Measurements from ENCODE around the gene CRAMP1.
"Not testable (repeated sequence)": the region's sequence is repeated elsewhere in the genome, so short reads cannot be mapped to it uniquely, and the experiment has no call there.

CRAMP1 gene

DNA sequence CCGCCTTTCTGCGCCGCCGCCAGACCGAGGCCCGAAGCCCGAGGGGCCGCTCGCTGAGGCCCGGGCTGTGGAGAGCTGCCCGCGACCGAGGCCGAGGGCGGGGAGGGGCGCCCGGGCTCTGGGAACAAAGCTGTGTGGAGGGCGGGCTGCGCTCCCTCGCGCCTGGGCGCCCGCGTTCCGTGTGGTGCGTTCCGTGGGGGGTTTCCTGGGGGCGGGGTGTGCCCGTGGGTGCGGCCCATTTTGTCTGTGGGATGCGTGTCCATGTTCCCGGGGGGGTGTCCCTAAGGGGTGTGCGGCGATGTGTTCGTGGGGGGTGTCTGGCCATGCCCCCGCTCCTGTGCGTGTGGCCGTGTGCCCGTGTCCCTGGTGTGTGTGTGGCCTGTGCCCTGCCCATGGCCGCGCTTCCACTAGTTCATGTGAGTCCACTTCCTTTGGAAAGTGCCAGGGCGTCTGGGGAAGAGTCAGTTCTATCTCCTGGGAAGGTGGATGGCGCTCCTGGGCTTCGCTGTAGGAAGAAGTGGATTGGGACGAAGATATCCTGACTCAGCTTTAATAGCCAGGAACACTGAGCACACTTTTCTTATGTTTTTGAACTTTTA lies 66.4 kb downstream of the CRAMP1 start:
- peak; percentile 17 for DNase-seq (ENCODE audit: low read depth, low spot score)

DNA sequence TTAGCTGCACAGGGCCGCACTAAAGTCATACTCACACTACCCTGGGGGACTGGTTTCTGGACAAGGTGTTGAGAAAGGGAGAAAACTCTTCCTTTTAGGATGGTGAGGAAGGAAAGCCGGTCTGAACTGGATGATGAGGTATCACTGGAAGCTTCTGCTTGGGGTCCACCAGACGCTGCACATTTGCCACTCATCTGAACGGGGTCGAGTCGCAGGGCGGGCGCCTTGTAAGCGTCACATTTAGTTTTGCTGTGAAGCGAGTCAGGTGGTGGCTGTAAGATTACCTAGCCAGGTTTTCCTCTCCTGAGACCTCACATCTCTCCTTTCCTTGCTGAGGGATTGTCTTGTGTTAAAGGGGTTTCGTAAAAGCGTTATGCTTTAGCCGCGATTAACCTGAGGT lies 68.2 kb downstream of the CRAMP1 start:
- no peak for DNase-seq (ENCODE audit: low read depth, low spot score)

DNA sequence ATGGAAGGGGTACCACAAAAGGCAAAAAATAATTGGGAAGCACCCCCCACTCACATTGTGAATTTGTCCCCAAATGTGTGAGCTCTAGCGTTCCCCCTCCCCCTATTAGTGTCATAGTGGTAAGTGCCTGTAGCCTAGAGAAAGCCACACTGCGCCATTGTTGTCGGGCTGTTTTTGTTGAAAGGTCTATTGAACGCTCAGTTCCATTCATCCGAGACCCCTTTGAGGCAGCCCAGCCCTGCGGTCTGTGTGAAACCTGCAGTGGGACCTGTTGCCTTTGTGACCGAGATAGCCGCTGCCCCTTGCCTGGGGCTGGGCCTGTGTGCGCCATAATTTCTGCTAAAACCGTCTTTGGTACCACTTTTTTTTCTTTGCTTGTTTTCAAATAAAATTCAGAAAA lies 68.9 kb downstream of the CRAMP1 start:
- no peak for DNase-seq (ENCODE audit: low read depth, low spot score)

DNA sequence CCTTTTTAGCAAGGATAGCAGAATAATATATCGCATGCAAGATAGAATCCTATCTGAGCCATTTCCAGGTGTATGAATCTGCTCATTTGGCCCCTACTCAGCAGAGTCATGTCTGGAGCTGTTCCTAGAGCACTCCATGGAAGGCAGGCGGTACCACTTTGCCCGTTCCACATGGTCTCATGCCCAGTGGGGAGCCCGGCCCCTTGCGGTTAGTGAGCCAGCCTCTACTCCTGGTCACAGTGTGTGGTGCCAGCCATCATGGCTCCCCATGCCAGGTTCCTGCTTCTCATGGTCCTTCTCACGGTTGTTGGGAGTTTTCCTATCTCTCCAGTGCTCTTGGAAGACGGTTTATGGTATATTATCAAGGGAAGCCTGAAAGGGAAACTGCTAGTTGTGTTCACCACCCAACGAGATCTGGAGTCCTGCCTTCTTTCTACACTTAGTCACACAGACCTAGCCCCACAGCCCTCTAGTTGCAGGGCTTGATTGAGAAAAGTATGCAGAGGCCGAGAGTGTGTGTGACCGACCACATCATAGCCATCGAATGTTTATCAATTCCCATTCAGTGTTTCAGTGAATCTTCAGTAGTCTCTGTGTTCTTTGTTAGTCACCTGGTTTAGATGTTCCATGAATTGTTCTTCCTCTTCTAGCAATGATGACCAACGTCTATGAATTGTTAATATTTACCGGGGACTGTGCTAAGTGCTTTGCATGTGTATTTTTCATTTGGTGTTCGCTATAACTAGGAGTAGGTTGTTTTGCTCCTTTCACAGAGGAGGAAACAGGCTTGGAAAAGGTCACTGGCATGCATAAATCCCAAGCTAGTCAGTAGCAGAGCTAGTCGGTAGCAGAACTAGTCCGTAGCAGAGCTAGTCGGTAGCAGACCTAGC lies 75.5 kb downstream of the CRAMP1 start:
- no peak for DNase-seq (ENCODE audit: low read depth, low spot score)

DNA sequence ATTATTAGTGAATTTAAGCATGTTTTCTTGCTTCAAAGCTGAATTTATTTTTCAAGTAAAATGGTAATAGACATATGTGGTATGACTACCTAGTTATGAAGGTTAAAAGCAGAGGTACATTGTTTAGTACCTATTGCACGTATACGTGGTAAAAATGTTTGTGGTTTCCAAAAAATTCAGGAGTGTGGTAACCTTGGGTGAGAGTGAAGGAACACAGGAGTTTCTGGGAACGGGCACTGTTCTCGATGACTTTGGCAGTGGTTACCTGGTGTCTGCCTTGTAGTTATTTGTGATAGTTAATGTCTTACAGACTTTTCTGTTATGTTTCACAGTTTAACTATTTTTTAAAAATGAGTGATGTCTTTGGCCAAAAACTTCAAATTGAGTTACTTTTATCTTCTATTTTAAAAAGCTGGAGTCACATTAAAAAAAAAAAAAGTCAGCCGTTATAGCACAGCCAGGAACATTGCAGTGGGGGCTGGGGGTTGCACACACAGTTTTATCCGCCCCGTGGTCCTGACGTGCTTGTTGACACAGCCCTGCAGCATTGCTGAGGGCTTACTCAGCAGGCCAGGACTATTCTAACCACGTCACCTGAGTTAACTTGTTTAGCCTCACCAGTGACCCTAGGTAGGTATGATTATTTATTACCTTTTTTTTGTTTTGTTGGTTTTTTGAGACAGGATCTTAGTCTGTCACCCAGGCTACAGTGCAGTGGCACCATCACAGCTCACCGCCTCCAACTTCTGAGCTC lies 76.8 kb downstream of the CRAMP1 start:
- no peak for DNase-seq (ENCODE audit: low read depth, low spot score)

DNA sequence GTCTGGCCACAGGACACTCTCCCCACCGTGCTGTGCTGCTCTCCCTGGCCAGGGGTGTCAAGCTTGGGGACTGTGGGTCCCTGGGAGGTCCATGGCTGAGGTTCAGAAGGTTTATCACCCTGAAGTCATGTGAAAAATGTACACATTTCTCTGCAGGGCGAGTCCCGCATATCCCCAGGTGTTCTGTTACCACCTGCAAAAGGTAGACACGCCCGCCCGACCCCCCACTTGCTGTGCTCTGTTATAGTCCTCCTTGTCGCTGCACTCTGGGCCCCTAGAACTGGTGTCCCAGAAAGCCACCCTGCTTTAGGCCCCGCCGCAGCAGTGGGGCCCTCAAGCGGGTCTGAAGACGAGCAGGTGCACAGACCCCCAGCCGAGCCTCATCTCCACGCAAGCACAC lies 77.7 kb downstream of the CRAMP1 start:
- DNase-seq (ENCODE audit: low read depth, low spot score), result no peak

DNA sequence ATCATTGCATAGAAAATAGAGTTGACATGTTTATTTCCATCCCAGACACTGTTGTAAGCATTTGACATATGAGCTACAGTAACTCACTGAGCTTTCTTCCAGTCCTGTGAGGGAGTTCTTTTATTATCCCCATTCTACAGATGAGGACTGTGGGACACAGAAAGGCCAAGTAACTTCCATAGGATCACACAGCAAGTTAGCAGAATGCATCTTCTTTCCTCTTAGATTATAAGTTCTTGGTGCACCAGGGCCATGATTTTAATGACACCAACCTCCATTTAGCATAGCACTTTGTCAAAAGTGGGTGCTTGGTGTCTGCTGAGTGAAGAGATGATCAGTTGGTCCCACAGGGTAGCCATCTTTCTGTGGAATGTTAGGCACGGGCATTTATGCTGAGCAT lies 78.7 kb downstream of the CRAMP1 start:
- DNase-seq (ENCODE audit: low read depth, low spot score), result no peak

DNA sequence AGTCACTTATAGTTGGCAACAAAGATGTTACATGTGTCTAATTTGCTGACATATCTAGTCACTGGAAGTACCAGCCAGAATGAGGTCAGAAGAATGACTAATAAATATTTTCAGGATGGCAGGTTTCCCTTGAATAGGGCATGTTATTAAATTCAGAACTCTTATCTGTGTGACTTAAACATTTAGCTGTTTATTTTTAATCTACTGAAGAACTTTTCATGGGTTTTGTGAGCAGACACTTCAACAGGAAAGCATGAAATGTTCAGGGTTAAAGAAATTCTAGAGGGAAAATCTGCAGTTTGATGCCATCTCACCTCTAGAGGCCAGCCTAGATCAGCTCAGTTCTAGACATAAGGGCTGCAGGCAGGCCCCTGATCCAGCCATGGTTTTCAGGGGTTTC lies 79.1 kb downstream of the CRAMP1 start:
- no peak for DNase-seq (ENCODE audit: low read depth, low spot score)

DNA sequence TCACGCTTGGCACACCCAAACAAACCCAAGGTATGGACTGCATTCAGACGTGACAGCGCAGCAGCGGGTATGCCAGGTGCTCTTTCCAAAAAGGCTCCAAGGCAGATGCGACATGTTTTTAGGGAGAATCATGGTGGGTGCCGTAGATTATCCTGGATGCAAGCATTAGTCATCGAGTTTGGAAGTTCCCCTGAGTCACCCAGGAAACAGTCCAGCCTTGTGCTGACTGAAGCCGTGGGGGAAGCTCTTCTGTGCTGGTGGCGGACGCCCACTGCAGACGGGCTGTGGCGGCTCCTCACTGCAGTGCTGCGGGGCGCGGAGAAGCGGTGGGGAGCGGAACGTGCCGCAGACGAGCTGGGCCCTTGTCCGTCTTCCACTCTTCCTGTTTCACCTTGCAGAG lies 79.8 kb downstream of the CRAMP1 start:
- DNase-seq (ENCODE audit: low read depth, low spot score), result no peak

DNA sequence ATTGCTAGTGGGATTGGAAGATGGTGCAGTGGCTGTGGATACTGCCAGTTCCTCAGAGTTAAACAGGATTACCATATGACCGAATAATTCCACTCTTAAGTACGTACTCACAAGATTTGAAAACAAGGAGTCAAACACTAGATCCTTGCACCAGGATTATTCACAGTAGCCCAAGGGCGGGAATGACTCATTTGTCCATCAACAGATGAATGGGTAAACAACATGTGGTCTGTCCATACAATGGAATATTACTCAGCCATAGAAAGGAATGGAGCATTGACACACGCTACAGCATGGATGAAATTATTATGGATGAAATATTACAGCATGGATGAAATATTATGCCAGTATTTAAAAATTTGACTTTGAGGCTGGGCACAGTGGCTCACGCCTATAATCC lies 84.7 kb downstream of the CRAMP1 start:
- DNase-seq (ENCODE audit: low read depth, low spot score), result no peak

DNA sequence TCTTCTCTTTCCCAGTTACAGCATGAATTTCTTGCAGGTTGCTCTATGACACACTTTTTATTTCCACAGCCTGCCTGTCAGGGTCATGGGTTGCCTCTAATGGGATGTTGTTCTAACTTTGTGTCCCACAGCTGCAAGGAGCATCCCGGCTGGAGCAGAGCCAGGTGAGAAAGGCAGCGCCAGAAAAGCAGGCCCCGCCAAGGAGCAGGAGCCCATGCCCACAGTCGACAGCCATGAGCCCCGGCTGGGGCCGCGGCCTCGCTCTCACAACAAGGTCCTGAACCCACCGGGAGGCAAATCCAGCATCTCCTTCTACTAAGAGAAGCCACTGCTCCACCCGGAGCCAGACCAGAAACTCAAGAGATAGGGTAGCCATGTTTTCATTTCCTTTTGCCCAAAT lies 86.5 kb downstream of the CRAMP1 start:
- no peak for DNase-seq (ENCODE audit: low read depth, low spot score)

DNA sequence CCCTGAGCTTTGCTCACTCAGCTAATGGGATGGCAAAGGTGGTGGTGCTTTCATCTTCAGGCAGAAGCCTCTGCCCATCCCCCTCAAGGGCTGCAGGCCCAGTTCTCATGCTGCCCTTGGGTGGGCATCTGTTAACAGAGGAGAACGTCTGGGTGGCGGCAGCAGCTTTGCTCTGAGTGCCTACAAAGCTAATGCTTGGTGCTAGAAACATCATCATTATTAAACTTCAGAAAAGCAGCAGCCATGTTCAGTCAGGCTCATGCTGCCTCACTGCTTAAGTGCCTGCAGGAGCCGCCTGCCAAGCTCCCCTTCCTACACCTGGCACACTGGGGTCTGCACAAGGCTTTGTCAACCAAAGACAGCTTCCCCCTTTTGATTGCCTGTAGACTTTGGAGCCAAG lies 88.1 kb downstream of the CRAMP1 start:
- no peak for DNase-seq (ENCODE audit: low read depth, low spot score)

DNA sequence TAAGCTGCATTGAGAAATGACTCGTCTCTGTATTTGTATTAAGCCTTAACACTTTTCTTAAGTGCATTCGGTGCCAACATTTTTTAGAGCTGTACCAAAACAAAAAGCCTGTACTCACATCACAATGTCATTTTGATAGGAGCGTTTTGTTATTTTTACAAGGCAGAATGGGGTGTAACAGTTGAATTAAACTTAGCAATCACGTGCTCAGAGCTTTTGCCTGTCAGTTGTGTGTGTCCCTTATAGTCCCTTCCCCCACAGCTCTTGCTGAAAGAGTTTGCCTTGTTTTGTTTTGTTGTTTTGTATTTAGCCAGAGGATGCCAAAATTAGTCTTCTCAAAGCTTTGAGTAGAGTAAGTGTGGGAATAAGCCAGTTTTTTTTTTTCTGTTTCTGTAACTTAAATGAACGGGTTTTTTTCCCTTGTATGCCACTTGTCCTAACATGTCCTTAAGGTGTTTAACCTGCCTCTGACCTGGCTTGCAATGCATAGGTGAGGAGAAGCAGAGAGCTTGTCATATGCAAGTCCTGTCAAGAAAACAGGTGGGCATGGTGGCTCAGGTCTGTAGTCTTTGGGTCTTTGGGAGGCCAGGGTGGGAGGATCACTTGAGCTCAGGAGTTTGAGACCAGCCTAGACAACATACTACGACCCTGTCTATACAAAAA lies 89.2 kb downstream of the CRAMP1 start:
- DNase-seq (ENCODE audit: low read depth, low spot score), result no peak

DNA sequence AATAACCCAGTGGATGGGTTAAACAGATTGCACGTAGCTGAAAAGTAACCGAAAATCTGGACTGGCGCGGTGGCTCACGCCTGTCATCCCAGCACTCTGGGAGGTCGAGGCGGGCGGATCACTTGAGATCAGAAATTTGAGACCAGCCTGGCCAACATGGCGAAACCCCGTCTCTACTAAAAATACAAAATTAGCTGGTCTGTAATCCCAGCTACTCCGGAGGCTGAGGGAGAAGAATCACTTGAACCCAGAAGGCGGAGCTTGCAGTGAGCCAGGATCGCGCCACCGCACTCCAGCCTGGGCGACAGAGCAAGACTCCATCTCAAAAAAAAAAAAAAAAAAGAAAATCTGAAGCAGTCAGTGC lies 93.1 kb downstream of the CRAMP1 start:
- DNase-seq (ENCODE audit: low read depth, low spot score), result not testable (repeated sequence)

DNA sequence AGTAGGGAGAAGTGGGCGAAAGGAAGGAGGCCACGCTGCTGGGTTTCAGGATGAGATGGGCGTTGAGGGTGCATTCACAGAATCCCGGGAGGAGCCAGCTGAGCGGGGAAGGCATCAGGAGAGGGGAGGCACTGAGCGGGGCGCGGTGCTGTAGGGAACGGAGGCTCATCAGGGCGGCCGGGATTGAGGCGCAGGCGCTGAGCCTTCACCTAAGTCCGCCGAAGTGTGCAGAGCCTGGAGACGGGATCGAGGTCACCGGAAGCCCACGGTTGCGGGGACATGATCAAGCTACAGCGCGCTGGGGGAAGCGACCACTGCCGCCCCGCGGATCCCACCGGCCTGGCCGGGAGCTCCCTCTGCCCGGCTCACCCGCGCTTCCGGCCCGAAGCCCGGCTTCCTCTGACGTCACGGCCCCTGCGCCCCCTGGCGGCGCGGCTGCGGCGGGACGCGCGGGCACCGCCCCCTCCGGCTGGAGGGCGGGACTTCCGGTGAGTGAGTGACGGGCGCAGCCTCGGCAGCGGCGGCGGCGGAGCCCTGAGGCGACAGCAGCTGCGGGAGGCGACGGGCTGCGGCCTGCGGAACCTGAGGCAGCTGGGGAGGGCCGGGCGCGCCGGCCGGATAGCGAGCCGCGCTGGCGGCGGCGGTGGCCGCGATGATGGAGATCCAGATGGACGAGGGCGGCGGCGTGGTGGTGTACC lies 93.7 kb downstream of the CRAMP1 start, which contains the start of gene MAPK8IP3:
MAPK8IP3 (plus strand) TSS at position 508 of the 698 bp plus-strand sequence; CDS start at position 653, 145 bp downstream.
- DNase-seq (ENCODE audit: low read depth, low spot score), result peak; percentile 85

DNA sequence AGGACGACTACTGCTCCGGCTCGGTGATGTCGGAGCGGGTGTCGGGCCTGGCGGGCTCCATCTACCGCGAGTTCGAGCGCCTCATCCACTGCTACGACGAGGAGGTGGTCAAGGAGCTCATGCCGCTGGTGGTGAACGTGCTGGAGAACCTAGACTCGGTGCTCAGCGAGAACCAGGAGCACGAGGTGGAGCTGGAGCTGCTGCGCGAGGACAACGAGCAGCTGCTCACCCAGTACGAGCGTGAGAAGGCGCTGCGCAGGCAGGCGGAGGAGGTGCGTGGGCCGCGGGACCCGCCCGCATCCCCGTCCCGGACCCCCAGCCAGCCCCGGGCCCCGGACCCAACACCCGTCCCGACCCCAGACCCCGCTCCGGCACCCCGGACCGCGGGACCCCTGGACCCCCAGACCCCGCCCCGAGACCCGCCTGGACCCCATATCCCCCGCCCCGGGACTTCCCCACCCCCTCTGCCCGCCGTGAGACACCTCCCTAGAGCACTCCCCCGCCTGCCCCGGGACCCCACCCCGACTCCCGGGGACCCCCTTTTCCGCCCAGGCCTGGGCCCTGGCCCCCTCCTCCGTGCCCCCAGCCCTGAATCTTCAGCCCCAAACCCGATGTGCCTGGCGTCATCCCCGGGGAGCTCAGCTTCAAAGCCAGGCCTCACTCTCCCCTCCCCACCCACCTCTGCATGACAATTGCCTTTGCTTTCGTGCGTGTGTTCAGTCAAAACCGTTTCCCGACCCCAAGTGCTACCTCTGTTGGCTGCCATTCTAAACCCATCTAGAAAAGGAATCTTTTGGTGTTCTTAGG lies 94.4 kb downstream of the CRAMP1 start:
- peak; percentile 47 for DNase-seq (ENCODE audit: low read depth, low spot score)

DNA sequence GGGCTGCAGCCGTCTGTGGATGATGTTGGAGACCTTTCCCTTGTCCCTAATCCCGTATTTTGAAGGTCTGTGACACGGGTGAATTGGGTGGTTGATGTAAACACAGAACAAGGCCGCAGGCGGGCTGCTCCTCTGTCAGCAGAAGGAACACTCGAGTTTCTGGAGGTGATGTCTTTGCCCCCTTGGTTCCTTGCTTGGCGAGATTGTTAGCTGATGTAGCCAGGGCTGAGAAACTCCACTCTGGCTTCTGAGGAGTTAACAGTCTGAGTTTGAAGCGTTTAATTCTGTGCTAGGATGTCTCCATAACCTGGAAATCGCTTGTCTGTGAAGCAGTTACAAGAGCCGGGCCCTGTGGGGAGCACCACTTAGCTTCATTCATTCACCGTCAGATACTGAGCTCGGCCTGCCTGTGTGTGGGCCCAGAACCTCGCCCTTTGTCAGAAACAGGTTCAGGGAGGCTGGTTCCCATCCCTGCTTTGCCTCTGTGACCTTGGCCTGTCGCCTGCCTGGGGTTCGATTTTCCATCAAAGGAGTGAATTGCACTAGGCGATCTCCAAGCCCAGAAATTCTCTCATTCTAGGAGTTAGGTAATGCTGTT lies 95.1 kb downstream of the CRAMP1 start:
- DNase-seq (ENCODE audit: low read depth, low spot score), result no peak

DNA sequence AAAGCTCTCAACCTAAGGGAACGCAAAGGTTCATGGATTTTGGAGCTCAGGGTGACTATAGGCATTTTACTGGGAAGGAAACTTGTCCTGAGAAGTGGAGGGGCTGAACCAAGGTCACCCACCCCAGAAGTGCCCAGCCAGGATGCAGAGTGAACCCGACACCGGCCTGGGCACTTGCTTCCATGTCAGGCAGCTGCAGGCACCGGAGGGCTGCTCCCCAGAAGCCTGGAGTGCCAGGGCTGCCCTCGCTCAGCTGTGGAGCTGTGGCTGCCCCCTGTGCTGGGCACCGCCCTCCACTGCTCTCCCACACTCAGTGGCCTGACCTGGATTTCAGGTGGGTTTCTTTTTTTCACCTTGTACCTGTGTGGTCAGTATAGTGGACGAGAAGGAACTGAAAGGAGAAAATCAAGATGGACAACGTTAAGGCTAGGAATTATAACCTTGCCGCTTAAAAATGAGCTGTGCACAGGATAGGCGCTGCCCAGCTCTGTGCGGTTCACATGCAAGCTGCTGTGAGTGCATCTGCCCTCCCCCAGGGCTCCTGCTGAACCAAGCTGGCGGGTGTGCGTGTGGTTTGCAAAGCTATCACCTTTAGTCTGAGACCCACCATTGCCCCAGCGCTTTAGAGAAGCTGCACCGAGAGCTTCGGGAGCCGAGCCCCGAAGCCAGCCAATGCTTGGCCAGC lies 96.1 kb downstream of the CRAMP1 start:
- DNase-seq (ENCODE audit: low read depth, low spot score), result no peak

DNA sequence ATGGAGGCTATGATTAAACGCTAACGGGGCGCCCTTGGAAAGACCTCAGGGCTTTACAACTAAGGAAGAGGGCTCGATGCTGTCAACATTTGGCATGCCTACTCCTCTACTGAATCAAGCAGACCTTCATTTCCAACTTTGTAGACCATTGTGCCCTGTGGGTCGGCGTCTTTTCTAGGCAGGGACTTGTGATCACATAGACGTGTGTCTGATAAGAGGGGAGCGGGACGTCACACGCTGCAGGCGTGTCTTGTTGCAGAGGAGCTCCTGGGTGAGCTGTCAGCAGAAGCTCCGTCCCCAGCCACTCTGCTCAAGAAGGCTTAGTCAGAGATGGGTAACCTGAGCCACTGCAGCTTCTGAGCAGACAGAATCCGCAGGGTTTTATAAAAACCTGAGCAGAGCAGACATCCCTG lies 96.6 kb downstream of the CRAMP1 start:
- DNase-seq (ENCODE audit: low read depth, low spot score), result no peak

DNA sequence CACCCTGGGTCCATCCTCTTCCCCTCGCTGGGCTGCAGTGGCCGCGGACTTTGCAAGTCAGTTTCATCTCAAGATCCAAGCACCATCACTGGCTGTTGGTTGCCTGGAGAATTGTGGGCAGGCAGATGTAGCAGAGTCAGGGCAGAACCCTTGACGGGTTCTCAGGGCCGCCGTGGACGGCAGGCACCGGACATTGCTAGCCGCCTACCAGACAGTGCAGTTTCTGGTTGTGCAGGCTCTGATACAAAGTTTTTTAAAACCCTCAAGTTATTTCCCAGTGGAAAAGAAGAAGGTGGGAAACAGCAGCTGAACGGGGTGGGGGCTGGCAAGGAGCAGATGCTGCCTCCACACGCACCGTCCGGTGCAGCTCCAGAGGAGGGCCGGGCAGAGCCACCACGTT lies 97.2 kb downstream of the CRAMP1 start:
- DNase-seq (ENCODE audit: low read depth, low spot score), result no peak

All from activated naive CD8-positive, alpha-beta T cell treated with anti-CD3 and anti-CD28 coated beads, Interleukin-2, amount 50 U/mL, for 16 hours (primary cell).